Measurements from ENCODE around the gene ZC3H10.
A peak's percentile ranks its signal among the peaks of the same experiment; 100 is the strongest.

ZC3H10 gene

GRCh38 chr12:56127888-56128669 lies 10.0 kb downstream of the ZC3H10 start, which contains the start of gene ESYT1:
ESYT1 (plus strand) TSS chr12:56128267; CDS start chr12:56128320, 53 bp downstream.
- peaks cover 18% of the 10 kb centered on the region for H3K4me1 ChIP-seq (ENCODE audit: control insufficient read depth, insufficient read depth, low read length)
- no peaks in the 10 kb centered on the region for H3K27me3 ChIP-seq (ENCODE audit: control insufficient read depth, insufficient read depth, low read length)
- peak within 1 kb of the TSS; percentile 92 for H3K9ac ChIP-seq (ENCODE audit: low read length)
- H3K27ac ChIP-seq (ENCODE audit: low read depth, low read length): peak within 1 kb of the TSS; percentile 91
- H3K36me3 ChIP-seq (ENCODE audit: control insufficient read depth, insufficient read depth, low read length): peaks cover 28% of the 10 kb centered on the region
- peak within 1 kb of the TSS; percentile 98 for H3K4me3 ChIP-seq (ENCODE audit: low read depth, low read length)
- H3K9me3 ChIP-seq (ENCODE audit: control insufficient read depth, insufficient read depth, low read depth, low read length): no peaks in the 10 kb centered on the region

- H3K4me1 ChIP-seq (ENCODE audit: control insufficient read depth, insufficient read depth, low read length): peaks cover 18% of the 10 kb centered on the region
Measured at GRCh38 chr12:56128670-56129205, 10.7 kb downstream of the ZC3H10 start.

GRCh38 chr12:56129206-56129941 lies 11.3 kb downstream of the ZC3H10 start:
- H3K9ac ChIP-seq (ENCODE audit: low read length): peak overlapping the region; percentile 92
- no peak overlapping the region for H3K27ac ChIP-seq (ENCODE audit: low read depth, low read length)
- H3K4me3 ChIP-seq (ENCODE audit: low read depth, low read length): peak overlapping the region; percentile 98

More at GRCh38 chr12:56128670-56129205, 10.7 kb downstream of the ZC3H10 start:
- peaks cover 34% of the 10 kb centered on the region for H3K36me3 ChIP-seq (ENCODE audit: control insufficient read depth, insufficient read depth, low read length)
- peak overlapping the region; percentile 92 for H3K9ac ChIP-seq (ENCODE audit: low read length)
- H3K27ac ChIP-seq (ENCODE audit: low read depth, low read length): peak overlapping the region; percentile 91
- H3K9me3 ChIP-seq (ENCODE audit: control insufficient read depth, insufficient read depth, low read depth, low read length): no peaks in the 10 kb centered on the region
- peak overlapping the region; percentile 98 for H3K4me3 ChIP-seq (ENCODE audit: low read depth, low read length)
- H3K27me3 ChIP-seq (ENCODE audit: control insufficient read depth, insufficient read depth, low read length): no peaks in the 10 kb centered on the region

GRCh38 chr12:56129942-56130495 lies 12.0 kb downstream of the ZC3H10 start:
- no peaks in the 10 kb centered on the region for H3K9me3 ChIP-seq (ENCODE audit: control insufficient read depth, insufficient read depth, low read depth, low read length)
- H3K36me3 ChIP-seq (ENCODE audit: control insufficient read depth, insufficient read depth, low read length): peaks cover 47% of the 10 kb centered on the region
- peak overlapping the region; percentile 98 for H3K4me3 ChIP-seq (ENCODE audit: low read depth, low read length)
- H3K27ac ChIP-seq (ENCODE audit: low read depth, low read length): no peak overlapping the region
- peaks cover 18% of the 10 kb centered on the region for H3K4me1 ChIP-seq (ENCODE audit: control insufficient read depth, insufficient read depth, low read length)
- no peaks in the 10 kb centered on the region for H3K27me3 ChIP-seq (ENCODE audit: control insufficient read depth, insufficient read depth, low read length)
- no peak overlapping the region for H3K9ac ChIP-seq (ENCODE audit: low read length)

More at GRCh38 chr12:56129206-56129941, 11.3 kb downstream of the ZC3H10 start:
- Histone ChIP-seq H3K27me3 (ENCODE audit: control insufficient read depth, insufficient read depth, low read length) (no peaks in the 10 kb centered on the region), H3K9me3 (ENCODE audit: control insufficient read depth, insufficient read depth, low read depth, low read length) (no peaks in the 10 kb centered on the region), H3K4me1 (ENCODE audit: control insufficient read depth, insufficient read depth, low read length) (peaks cover 18% of the 10 kb centered on the region), H3K36me3 (ENCODE audit: control insufficient read depth, insufficient read depth, low read length) (peaks cover 41% of the 10 kb centered on the region)

- no peaks in the 10 kb centered on the region for H3K27me3 ChIP-seq (ENCODE audit: control insufficient read depth, insufficient read depth, low read length)
- peaks cover 50% of the 10 kb centered on the region for H3K36me3 ChIP-seq (ENCODE audit: control insufficient read depth, insufficient read depth, low read length)
- H3K9ac ChIP-seq (ENCODE audit: low read length): no peak overlapping the region
- no peaks in the 10 kb centered on the region for H3K9me3 ChIP-seq (ENCODE audit: control insufficient read depth, insufficient read depth, low read depth, low read length)
- no peak overlapping the region for H3K4me3 ChIP-seq (ENCODE audit: low read depth, low read length)
- no peak overlapping the region for H3K27ac ChIP-seq (ENCODE audit: low read depth, low read length)
- peaks cover 18% of the 10 kb centered on the region for H3K4me1 ChIP-seq (ENCODE audit: control insufficient read depth, insufficient read depth, low read length)
Measured at GRCh38 chr12:56130876-56131275, 12.8 kb downstream of the ZC3H10 start.

- Histone ChIP-seq H3K9me3 (ENCODE audit: control insufficient read depth, insufficient read depth, low read depth, low read length) (no peaks in the 10 kb centered on the region), H3K36me3 (ENCODE audit: control insufficient read depth, insufficient read depth, low read length) (peaks cover 88% of the 10 kb centered on the region), H3K9ac (ENCODE audit: low read length) (no peak overlapping the region), H3K27ac (ENCODE audit: low read depth, low read length) (no peak overlapping the region), H3K4me3 (ENCODE audit: low read depth, low read length) (no peak overlapping the region), H3K4me1 (ENCODE audit: control insufficient read depth, insufficient read depth, low read length) (no peaks in the 10 kb centered on the region), H3K27me3 (ENCODE audit: control insufficient read depth, insufficient read depth, low read length) (no peaks in the 10 kb centered on the region)
Measured at GRCh38 chr12:56134897-56135296, 16.8 kb downstream of the ZC3H10 start.

GRCh38 chr12:56137853-56138571 lies 19.9 kb downstream of the ZC3H10 start:
- Histone ChIP-seq H3K4me3 (ENCODE audit: low read depth, low read length) (no peak overlapping the region), H3K9me3 (ENCODE audit: control insufficient read depth, insufficient read depth, low read depth, low read length) (no peaks in the 10 kb centered on the region), H3K27ac (ENCODE audit: low read depth, low read length) (no peak overlapping the region), H3K27me3 (ENCODE audit: control insufficient read depth, insufficient read depth, low read length) (no peaks in the 10 kb centered on the region), H3K36me3 (ENCODE audit: control insufficient read depth, insufficient read depth, low read length) (peaks cover 86% of the 10 kb centered on the region), H3K4me1 (ENCODE audit: control insufficient read depth, insufficient read depth, low read length) (no peaks in the 10 kb centered on the region), H3K9ac (ENCODE audit: low read length) (no peak overlapping the region)

GRCh38 chr12:56141946-56142784 lies 24.1 kb downstream of the ZC3H10 start:
- Histone ChIP-seq H3K4me1 (ENCODE audit: control insufficient read depth, insufficient read depth, low read length) (no peaks in the 10 kb centered on the region), H3K27me3 (ENCODE audit: control insufficient read depth, insufficient read depth, low read length) (no peaks in the 10 kb centered on the region), H3K9ac (ENCODE audit: low read length) (no peak overlapping the region), H3K36me3 (ENCODE audit: control insufficient read depth, insufficient read depth, low read length) (peaks cover 75% of the 10 kb centered on the region), H3K4me3 (ENCODE audit: low read depth, low read length) (no peak overlapping the region), H3K9me3 (ENCODE audit: control insufficient read depth, insufficient read depth, low read depth, low read length) (no peaks in the 10 kb centered on the region), H3K27ac (ENCODE audit: low read depth, low read length) (no peak overlapping the region)

- no peak overlapping the region for H3K9ac ChIP-seq (ENCODE audit: low read length)
- peaks cover 64% of the 10 kb centered on the region for H3K36me3 ChIP-seq (ENCODE audit: control insufficient read depth, insufficient read depth, low read length)
- no peaks in the 10 kb centered on the region for H3K4me1 ChIP-seq (ENCODE audit: control insufficient read depth, insufficient read depth, low read length)
- H3K4me3 ChIP-seq (ENCODE audit: low read depth, low read length): no peak overlapping the region
- H3K27me3 ChIP-seq (ENCODE audit: control insufficient read depth, insufficient read depth, low read length): no peaks in the 10 kb centered on the region
- no peaks in the 10 kb centered on the region for H3K9me3 ChIP-seq (ENCODE audit: control insufficient read depth, insufficient read depth, low read depth, low read length)
- no peak overlapping the region for H3K27ac ChIP-seq (ENCODE audit: low read depth, low read length)
Measured at GRCh38 chr12:56143217-56143616, 25.2 kb downstream of the ZC3H10 start.

- H3K27me3 ChIP-seq (ENCODE audit: control insufficient read depth, insufficient read depth, low read length): no peaks in the 10 kb centered on the region
- no peak overlapping the region for H3K9ac ChIP-seq (ENCODE audit: low read length)
- no peaks in the 10 kb centered on the region for H3K9me3 ChIP-seq (ENCODE audit: control insufficient read depth, insufficient read depth, low read depth, low read length)
- H3K4me3 ChIP-seq (ENCODE audit: low read depth, low read length): no peak overlapping the region
- no peaks in the 10 kb centered on the region for H3K4me1 ChIP-seq (ENCODE audit: control insufficient read depth, insufficient read depth, low read length)
- peaks cover 58% of the 10 kb centered on the region for H3K36me3 ChIP-seq (ENCODE audit: control insufficient read depth, insufficient read depth, low read length)
- no peak overlapping the region for H3K27ac ChIP-seq (ENCODE audit: low read depth, low read length)
Measured at GRCh38 chr12:56143870-56144269, 25.8 kb downstream of the ZC3H10 start.
